Right lung (tissue), 5 donors: ENCODE data around the gene ARFGEF2. TPM values are rescaled to one million over a fixed set of nuclear protein-coding genes. Genes with fewer than 3 reads are reported as not detected.
"Not testable (repeated sequence)": the region's sequence is repeated elsewhere in the genome, so short reads cannot be mapped to it uniquely, and the experiment has no call there.

Source experiments
- DNase-seq, 2 donors: peaks; one replicate each; pipeline ENCODE4 v3.0.0-alpha.2; 2013
- polyA plus RNA-seq, 5 donors: library from polyadenylated mRNA; unstranded; fragments of 120-200 nt; gene quantifications; one replicate each; pipeline versions ENCODE4 v1.2.1 to v1.2.3, GENCODE V29; 2013; ENCODE audit warnings: inconsistent platforms in 1 of 5, low replicate concordance in 1 of 5; ENCODE audit not compliant: insufficient read length in 5 of 5, insufficient read depth in 1 of 5

Gene ARFGEF2
- polyA plus RNA-seq, 5 donors: 15.1 to 24.3 (median 21.3) TPM

DNA sequence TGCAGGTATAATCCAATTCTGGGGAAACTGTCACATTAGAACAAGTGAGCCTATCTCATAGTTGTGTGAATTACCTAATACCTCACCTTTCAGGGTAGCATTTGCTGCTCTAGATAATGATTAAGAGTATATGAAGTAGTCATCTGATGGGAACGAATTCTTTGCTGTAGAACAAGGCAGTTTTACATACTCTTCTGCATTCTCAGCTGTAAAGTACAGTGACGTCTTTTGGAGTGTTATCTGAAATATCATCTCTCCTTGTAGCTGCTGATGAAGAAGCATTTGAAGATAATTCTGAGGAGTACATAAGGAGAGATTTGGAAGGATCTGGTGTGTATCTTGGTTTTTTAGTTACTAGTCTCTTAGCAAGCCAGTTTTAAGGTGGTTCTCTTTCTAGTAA is 153.0 kb downstream of the ARFGEF2 start:
- DNase-seq: no peak

DNA sequence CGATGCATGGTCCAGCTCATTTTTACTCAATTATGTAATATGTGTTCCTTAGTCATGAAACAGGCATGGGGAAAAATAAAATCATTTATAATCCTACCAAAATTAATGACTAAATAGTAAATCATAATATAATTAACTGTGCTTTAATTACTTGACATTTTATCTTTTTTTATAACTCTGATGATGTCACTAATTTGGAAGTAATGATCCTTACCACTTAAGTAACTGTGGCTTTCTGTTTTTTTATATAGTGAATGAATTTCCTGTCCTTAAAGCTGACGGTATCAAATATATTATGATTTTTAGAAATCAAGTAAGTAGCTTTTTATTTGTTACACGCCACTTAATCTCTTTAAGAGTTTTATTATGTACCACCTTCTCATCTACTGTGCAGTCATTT is 156.8 kb downstream of the ARFGEF2 start:
- no peak for DNase-seq

DNA sequence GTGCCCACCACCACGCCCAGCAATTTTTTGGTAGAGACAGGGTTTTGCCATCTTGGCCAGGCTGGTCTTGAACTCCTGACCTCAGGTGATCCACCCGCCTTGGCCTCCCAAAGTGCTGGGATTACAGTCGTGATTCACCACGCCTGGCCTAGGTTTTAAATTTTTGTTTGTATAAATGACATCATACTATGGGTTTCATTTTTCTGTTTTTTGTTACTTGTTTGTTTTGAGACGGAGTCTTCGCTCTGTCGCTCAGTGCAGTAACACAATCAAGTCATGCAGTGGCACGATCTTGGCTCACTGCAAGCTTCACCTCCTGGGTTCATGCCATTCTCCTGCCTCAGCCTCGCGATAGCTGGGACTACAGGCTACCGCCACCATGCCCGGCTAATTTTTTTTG is 160.8 kb downstream of the ARFGEF2 start:
- not testable (repeated sequence) for DNase-seq

Other genes with a start within 250 kb of the ARFGEF2 start
- 10 to 100 TPM; 17.8 to 29.9 (median 19.7) TPM for gene PREX1, start 93.7 kb upstream of the ARFGEF2 start, polyA plus RNA-seq
- 100 to 1,000 TPM in 1 of 5 donors, 10 to 100 TPM in 4; 67.4 to 101 (median 84.6) TPM for gene CSE1L, start 124.6 kb downstream of the ARFGEF2 start, polyA plus RNA-seq